ENCODE measurements around the gene RNF130. TPM values are rescaled to one million over a fixed set of nuclear protein-coding genes. Genes with fewer than 3 reads are reported as not detected.

RNF130 gene
- total and polyA plus RNA-seq, 9 of the 15 experiments (the other 6 are each of a cell fraction or from before 2014, with no cell fraction given): 5.8 to 39.4 (median 27.1) TPM

DNA sequence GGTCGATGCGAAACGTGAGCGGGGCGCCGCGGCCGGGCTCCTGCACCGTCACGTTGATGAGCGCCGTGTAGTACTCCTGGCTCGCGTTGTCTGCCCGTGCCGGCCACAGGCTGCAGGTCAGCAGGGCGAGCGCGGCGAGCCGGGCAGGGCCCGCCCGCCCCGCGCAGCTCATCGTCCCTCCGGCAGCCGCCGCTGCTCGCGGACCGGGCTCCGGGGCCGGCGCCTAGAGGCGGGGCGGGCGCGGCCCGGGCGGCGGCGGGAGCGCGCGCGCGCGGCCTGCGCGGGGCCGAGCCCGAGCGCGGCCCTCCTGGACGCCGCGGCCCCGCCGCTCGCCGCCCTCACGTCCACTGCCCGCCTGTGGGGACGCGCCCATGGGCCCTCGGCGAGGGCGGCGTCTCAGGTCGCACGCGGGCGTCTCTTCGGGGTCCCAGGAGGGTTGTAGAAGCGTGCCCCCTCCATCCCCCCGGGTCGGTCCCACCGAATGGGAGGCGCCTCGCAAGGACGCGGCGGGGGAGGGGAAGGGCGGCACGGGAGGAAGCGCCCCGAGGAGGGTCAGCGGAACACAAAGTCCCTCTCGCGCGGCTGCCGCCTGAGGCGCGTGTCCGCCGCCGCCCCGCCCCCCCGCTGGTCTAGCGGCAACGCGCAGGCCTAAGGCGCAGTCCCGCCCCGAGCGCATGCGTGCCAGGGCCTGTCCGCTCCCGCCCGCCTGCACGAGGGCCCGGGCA lies at the start of gene RNF130 (continued):
- TF ChIP-seq, protein P1, sequence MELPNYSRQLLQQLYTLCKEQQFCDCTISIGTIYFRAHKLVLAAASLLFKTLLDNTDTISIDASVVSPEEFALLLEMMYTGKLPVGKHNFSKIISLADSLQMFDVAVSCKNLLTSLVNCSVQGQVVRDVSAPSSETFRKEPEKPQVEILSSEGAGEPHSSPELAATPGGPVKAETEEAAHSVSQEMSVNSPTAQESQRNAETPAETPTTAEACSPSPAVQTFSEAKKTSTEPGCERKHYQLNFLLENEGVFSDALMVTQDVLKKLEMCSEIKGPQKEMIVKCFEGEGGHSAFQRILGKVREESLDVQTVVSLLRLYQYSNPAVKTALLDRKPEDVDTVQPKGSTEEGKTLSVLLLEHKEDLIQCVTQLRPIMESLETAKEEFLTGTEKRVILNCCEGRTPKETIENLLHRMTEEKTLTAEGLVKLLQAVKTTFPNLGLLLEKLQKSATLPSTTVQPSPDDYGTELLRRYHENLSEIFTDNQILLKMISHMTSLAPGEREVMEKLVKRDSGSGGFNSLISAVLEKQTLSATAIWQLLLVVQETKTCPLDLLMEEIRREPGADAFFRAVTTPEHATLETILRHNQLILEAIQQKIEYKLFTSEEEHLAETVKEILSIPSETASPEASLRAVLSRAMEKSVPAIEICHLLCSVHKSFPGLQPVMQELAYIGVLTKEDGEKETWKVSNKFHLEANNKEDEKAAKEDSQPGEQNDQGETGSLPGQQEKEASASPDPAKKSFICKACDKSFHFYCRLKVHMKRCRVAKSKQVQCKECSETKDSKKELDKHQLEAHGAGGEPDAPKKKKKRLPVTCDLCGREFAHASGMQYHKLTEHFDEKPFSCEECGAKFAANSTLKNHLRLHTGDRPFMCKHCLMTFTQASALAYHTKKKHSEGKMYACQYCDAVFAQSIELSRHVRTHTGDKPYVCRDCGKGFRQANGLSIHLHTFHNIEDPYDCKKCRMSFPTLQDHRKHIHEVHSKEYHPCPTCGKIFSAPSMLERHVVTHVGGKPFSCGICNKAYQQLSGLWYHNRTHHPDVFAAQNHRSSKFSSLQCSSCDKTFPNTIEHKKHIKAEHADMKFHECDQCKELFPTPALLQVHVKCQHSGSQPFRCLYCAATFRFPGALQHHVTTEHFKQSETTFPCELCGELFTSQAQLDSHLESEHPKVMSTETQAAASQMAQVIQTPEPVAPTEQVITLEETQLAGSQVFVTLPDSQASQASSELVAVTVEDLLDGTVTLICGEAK (IDR thresholded peaks at IDR 0.05): no peak
- TF ChIP-seq, protein P1 (CRISPR knock-in tag; IDR thresholded peaks at IDR 0.05): peak; percentile 73
- no peak; the same call in 1 of the 2 replicates for TF ChIP-seq RNF2 (IDR thresholded peaks at IDR 0.05)
- no peak for TF ChIP-seq ILF3 (IDR thresholded peaks at IDR 0.05; ENCODE audit: borderline replicate concordance)
- TF ChIP-seq, protein P2, sequence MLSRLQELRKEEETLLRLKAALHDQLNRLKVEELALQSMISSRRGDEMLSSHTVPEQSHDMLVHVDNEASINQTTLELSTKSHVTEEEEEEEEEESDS (CRISPR knock-in tag; IDR thresholded peaks at IDR 0.05): no peak
- no peak for TF ChIP-seq HNRNPUL1 (IDR thresholded peaks at IDR 0.05; ENCODE audit: low read length)
- peak; percentile 53 for TF ChIP-seq ZNF143 (CRISPR knock-in tag; IDR thresholded peaks at IDR 0.05)
- TF ChIP-seq ZNF165 (CRISPR knock-in tag; IDR thresholded peaks at IDR 0.05; ENCODE audit: borderline replicate concordance): peak; percentile 75; the same call in 1 of the 2 replicates
- TF ChIP-seq POU5F1 (IDR thresholded peaks at IDR 0.05; ENCODE audit: borderline replicate concordance, low read depth, low read length, partially characterized antibody): no peak
- TF ChIP-seq ZNF696 (CRISPR knock-in tag; conservative IDR thresholded peaks at IDR 0.05): no peak
- TF ChIP-seq MCM5 (IDR thresholded peaks at IDR 0.05; ENCODE audit: low read depth): no peak
- no peak for TF ChIP-seq HMG20B (CRISPR knock-in tag; IDR thresholded peaks at IDR 0.05)
- no peak for TF ChIP-seq ARHGAP35 (IDR thresholded peaks at IDR 0.05; ENCODE audit: partially characterized antibody)
- TF ChIP-seq, protein P3, sequence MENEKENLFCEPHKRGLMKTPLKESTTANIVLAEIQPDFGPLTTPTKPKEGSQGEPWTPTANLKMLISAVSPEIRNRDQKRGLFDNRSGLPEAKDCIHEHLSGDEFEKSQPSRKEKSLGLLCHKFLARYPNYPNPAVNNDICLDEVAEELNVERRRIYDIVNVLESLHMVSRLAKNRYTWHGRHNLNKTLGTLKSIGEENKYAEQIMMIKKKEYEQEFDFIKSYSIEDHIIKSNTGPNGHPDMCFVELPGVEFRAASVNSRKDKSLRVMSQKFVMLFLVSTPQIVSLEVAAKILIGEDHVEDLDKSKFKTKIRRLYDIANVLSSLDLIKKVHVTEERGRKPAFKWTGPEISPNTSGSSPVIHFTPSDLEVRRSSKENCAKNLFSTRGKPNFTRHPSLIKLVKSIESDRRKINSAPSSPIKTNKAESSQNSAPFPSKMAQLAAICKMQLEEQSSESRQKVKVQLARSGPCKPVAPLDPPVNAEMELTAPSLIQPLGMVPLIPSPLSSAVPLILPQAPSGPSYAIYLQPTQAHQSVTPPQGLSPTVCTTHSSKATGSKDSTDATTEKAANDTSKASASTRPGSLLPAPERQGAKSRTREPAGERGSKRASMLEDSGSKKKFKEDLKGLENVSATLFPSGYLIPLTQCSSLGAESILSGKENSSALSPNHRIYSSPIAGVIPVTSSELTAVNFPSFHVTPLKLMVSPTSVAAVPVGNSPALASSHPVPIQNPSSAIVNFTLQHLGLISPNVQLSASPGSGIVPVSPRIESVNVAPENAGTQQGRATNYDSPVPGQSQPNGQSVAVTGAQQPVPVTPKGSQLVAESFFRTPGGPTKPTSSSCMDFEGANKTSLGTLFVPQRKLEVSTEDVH (IDR thresholded peaks at IDR 0.05; ENCODE audit: low read depth, partially characterized antibody): peak; percentile 60
- peak; percentile 97 for TF ChIP-seq KLF13 (tag; IDR thresholded peaks at IDR 0.05; ENCODE audit: borderline replicate concordance, low read depth)
- TF ChIP-seq ZNF263 (CRISPR knock-in tag; IDR thresholded peaks at IDR 0.05; ENCODE audit: borderline replicate concordance): peak; percentile 85
